ENCODE data around the gene THNSL1. TPM values are rescaled to one million over a fixed set of nuclear protein-coding genes. Genes with fewer than 3 reads are reported as not detected.

THNSL1 gene
- total RNA-seq, 4 donors from 2014 or later = 1.1 to 3.3 (median 1.9) TPM

DNA sequence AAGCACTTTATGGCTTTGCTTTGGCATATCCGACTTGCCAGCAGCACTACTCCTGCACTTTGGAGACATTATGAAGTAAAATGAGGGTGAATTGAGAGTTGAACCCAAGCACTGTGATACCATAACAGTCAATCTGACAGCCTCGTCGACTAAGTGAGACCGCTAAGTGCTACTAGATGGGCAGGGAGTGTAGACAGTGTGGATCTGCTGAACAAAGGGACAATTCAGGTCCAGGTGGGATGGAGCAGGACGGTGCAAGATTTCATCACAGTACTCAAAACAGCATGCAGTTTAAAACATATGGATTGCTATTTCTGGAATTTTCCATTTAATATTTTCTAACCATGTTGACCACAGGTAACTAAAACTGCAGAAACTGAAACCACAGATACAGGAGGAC, 43.2 kb upstream of the THNSL1 start:
- TF ChIP-seq POLR2A (IDR thresholded peaks at IDR 0.05) (no peak), CTCF (IDR thresholded peaks at IDR 0.05) (no peak)
- no peaks in the 10 kb centered on the region for H3K9me3 ChIP-seq

GRCh38 chr10:24974976-24975375, 41.4 kb upstream of the THNSL1 start:
- TF ChIP-seq CTCF (IDR thresholded peaks at IDR 0.05) = no peak
- no peaks in the 10 kb centered on the region for H3K36me3 ChIP-seq
- H3K4me3 ChIP-seq = no peak overlapping the region
- DNase-seq = no peak
- no peak overlapping the region for H3K27ac ChIP-seq
- no peaks in the 10 kb centered on the region for H3K9me3 ChIP-seq
- no peaks in the 10 kb centered on the region for H3K27me3 ChIP-seq
- H3K4me1 ChIP-seq = no peaks in the 10 kb centered on the region

More for the DNA sequence above, 43.2 kb upstream of the THNSL1 start:
- Histone ChIP-seq H3K27ac (no peak overlapping the region), H3K27me3 (no peaks in the 10 kb centered on the region), H3K36me3 (no peaks in the 10 kb centered on the region), H3K4me1 (no peaks in the 10 kb centered on the region), H3K4me3 (no peak overlapping the region)
- no peak for DNase-seq

- H3K4me1 ChIP-seq = no peaks in the 10 kb centered on the region
- no peak overlapping the region for H3K27ac ChIP-seq
- TF ChIP-seq CTCF (IDR thresholded peaks at IDR 0.05) (no peak), POLR2A (IDR thresholded peaks at IDR 0.05) (no peak)
- no peaks in the 10 kb centered on the region for H3K9me3 ChIP-seq
- H3K27me3 ChIP-seq = no peaks in the 10 kb centered on the region
- DNase-seq = no peak
- no peak overlapping the region for H3K4me3 ChIP-seq
- no peaks in the 10 kb centered on the region for H3K36me3 ChIP-seq
Measured at GRCh38 chr10:24979685-24980084, 36.7 kb upstream of the THNSL1 start.

DNA sequence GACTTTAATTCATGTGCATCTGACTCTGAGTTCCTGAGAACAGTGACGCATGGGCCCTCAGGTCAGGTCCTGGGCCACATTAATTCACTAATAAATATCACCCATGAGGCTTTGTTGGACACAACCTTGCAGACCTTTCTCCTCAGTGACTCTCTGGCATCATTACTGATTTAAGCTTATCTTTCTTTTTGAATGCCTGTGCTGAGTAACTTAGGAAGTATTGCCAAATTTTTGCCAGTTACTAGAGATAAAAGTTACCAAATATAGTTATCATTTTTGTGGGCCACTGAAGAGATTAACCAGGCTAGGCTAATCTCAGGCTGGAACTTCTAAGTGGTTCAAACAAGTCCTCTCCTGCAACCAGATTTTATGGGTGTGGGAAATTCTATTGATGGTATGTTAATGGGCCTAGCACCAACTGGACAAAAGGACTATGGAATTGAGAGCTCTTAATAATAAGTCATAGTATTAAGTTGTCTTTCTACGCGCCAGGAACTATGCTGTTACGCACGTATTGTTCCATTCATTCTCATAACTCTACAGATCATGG, 35.2 kb upstream of the THNSL1 start:
- H3K36me3 ChIP-seq = no peaks in the 10 kb centered on the region
- no peak for TF ChIP-seq POLR2A (IDR thresholded peaks at IDR 0.05)
- TF ChIP-seq CTCF (IDR thresholded peaks at IDR 0.05) = no peak
- no peaks in the 10 kb centered on the region for H3K9me3 ChIP-seq
- no peaks in the 10 kb centered on the region for H3K4me1 ChIP-seq
- H3K27ac ChIP-seq = no peak overlapping the region
- no peak for DNase-seq
- H3K4me3 ChIP-seq = no peak overlapping the region
- H3K27me3 ChIP-seq = no peaks in the 10 kb centered on the region

DNA sequence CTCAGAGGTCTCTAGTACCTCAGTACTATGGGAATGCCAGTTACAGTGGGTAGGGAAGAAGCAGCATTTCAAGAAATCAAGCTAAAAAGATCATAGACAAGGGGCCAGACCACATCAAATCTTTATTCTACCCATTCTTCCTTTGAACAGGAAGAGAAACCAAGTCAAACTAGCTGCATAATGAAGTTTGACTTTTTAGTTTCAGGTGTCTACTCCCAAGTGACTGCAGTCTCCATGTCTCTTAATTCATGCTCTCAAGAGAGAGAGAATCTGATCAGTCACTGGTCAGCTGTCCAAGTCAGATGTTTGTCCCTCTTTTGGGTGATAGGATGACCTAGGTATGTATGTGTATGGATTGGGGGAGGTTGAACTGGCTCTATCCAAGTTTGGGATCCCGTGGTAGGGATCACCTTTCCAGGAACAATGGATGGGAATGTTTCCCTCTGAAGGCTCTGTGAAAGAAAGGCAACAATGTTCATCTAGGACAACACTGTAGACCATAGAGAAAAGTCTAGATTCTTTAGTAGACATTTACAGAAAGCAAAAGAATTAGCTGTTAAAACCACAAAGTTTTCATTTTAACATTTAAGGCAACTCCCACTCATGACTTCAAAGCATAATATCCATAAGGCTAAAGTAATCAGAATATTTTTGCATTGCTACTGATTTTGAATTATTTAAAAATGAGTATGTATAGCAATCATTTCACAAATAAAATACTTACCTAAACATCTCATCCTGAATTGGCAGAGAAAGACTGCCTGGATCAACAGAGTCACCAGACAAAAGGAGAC, 33.9 kb upstream of the THNSL1 start:
- no peak for TF ChIP-seq CTCF (IDR thresholded peaks at IDR 0.05)
- TF ChIP-seq POLR2A (IDR thresholded peaks at IDR 0.05) = no peak
- Histone ChIP-seq H3K4me1 (no peaks in the 10 kb centered on the region), H3K27ac (no peak overlapping the region), H3K9me3 (no peaks in the 10 kb centered on the region), H3K27me3 (no peaks in the 10 kb centered on the region), H3K4me3 (no peak overlapping the region), H3K36me3 (no peaks in the 10 kb centered on the region)
- DNase-seq = no peak

Data from Peyer's patch (tissue), 4 donors.